K562 (cell line): ENCODE measurements around the gene STAU1. TPM values are rescaled to one million over a fixed set of nuclear protein-coding genes. Genes with fewer than 3 reads are reported as not detected.

ENCODE experiments used
- ATAC-seq: fragments of 200-7000 bp; cut with Tn5 transposase; 3 replicates; pipeline ENCODE4 v1.9.1; 2020; ENCODE audit warnings: moderate library complexity
- BruUV-seq: library from RNA; stranded (reverse); fragments of 400-500 nt; replicated peaks from 2 replicates; lab custom pipeline; 2021; lab: Mats Ljungman, UMichigan
- CTCF ChIA-PET: fragments of 300-600 bp; formaldehyde crosslinking; extraction: SDS; loops from one replicate; lab custom pipeline; 2021; ENCODE audit warnings: low intra/inter-chr PET ratio; lab: Yijun Ruan, JAX
- POLR2A ChIA-PET: fragments of 300-600, 350-650 bp; sonication (Branson Sonifier 250); formaldehyde crosslinking; extraction: SDS; loops from one replicate; lab custom pipeline; 2021; ENCODE audit warnings: antibody characterized with exemption, inconsistent platforms; lab: Yijun Ruan, JAX
- DNase-seq, 4 experiments: peaks; one replicate each; pipeline versions ENCODE4 v3.0.0 to v3.0.0-alpha.2; 2011 to 2018; ENCODE audit warnings: low spot score in 3 of 4, mixed read lengths in 3 of 4; ENCODE audit errors: extremely low read depth in 1 of 4
- FAIRE-seq: peaks from 2 replicates; lab custom pipeline; 2011; peaks lifted over from hg19 to GRCh38; lab: Jason Lieb, UNC
- H2AFZ ChIP-seq: 2 replicates; pipeline ENCODE4 v1.6.0; 2011; ENCODE audit warnings: low read depth, low read length, control low read depth, inconsistent platforms
- H3K27ac ChIP-seq: fragments of 200-600 bp; 3 replicates; pipeline ENCODE4 v1.8.0; 2011; ENCODE audit warnings: low read depth, mild to moderate bottlenecking, control low read depth, inconsistent platforms, low read length, moderate library complexity, mixed read lengths; ENCODE audit errors: extremely low read depth
- H3K27me3 ChIP-seq, 2 experiments: fragments of 300-600 bp in 1 of 2; 2 replicates in 1 of 2; 3 replicates in 1 of 2; pipeline versions ENCODE4 v1.6.0 to v1.8.0; 2011; ENCODE audit warnings: inconsistent platforms in 2 of 2, low read length in 2 of 2, mild to moderate bottlenecking in 1 of 2, mixed read lengths in 1 of 2, moderate library complexity in 1 of 2; ENCODE audit not compliant: control insufficient read depth in 2 of 2, insufficient read depth in 2 of 2
- H3K36me3 ChIP-seq: fragments of 300-600 bp; 3 replicates; pipeline ENCODE4 v1.8.0; 2011; ENCODE audit warnings: mild to moderate bottlenecking, low read length, inconsistent platforms; ENCODE audit not compliant: control insufficient read depth, insufficient read depth
- H3K4me1 ChIP-seq, 2 experiments: fragments of 200-600 bp in 1 of 2; replicated peaks in 1 of 2; 2 replicates in 1 of 2; 3 replicates in 1 of 2; pipeline versions ENCODE4 v1.5.1 to v1.8.0; 2011; ENCODE audit warnings: inconsistent platforms in 2 of 2, low read length in 2 of 2, mild to moderate bottlenecking in 1 of 2, mixed read lengths in 1 of 2, moderate library complexity in 1 of 2; ENCODE audit not compliant: control insufficient read depth in 2 of 2, insufficient read depth in 2 of 2
- H3K4me2 ChIP-seq: 2 replicates; pipeline ENCODE4 v1.6.1; 2011; ENCODE audit warnings: low read length, control low read depth, inconsistent platforms, mixed read lengths; ENCODE audit not compliant: insufficient read depth
- H3K4me3 ChIP-seq: fragments of 200-600 bp; sonication (generic), shearing (Covaris generic); 2 replicates; pipeline ENCODE4 v1.5.1; 2016; ENCODE audit warnings: control low read depth, inconsistent platforms
- H3K79me2 ChIP-seq: fragments of 200-600 bp; 3 replicates; pipeline ENCODE4 v1.8.0; 2011; ENCODE audit warnings: low read length, inconsistent platforms; ENCODE audit not compliant: control insufficient read depth, insufficient read depth
- H3K9ac ChIP-seq, 2 experiments: 2 replicates each; pipeline versions ENCODE4 v1.6.0 to v1.6.1; 2011; ENCODE audit warnings: low read depth in 2 of 2, low read length in 2 of 2, control low read depth in 1 of 2, inconsistent platforms in 1 of 2, mild to moderate bottlenecking in 1 of 2, mixed read lengths in 1 of 2; ENCODE audit not compliant: insufficient read depth in 1 of 2
- H3K9me1 ChIP-seq: one replicate; pipeline ENCODE4 v1.6.0; 2011; ENCODE audit warnings: inconsistent platforms, mild to moderate bottlenecking, low read length, moderate library complexity; ENCODE audit not compliant: control insufficient read depth, insufficient read depth
- H3K9me3 ChIP-seq: replicated peaks from 2 replicates; pipeline ENCODE4 v1.5.1; 2011; ENCODE audit warnings: low read depth, low read length, inconsistent platforms; ENCODE audit not compliant: control insufficient read depth, insufficient read depth
- H4K20me1 ChIP-seq: replicated peaks from 2 replicates; pipeline ENCODE4 v1.6.1; 2011; ENCODE audit warnings: low read length, inconsistent platforms, mixed read lengths; ENCODE audit not compliant: control insufficient read depth, insufficient read depth
- CCNT2 ChIP-seq: IDR thresholded peaks from 2 replicates; pipeline ENCODE4 v1.6.1; 2011; ENCODE audit warnings: borderline replicate concordance, low read depth, mild to moderate bottlenecking, moderate library complexity, mixed read lengths, low read length; ENCODE audit not compliant: insufficient read length; ENCODE audit errors: extremely low read depth
- KAT8 ChIP-seq: fragments of 450-650 bp; IDR thresholded peaks from 2 replicates; pipeline ENCODE4 v1.6.1; 2016; ENCODE audit warnings: low read depth, mild to moderate bottlenecking
- WGBS: fragments of 100-300 bp; shearing (Covaris generic); methylation state at CpG from one replicate; pipeline ENCODE4 v1.1.6; 2016; ENCODE audit warnings: low coverage, mixed read lengths; ENCODE audit not compliant: insufficient coverage; ENCODE audit errors: missing lambda C conversion rate; 5-methylcytosine and 5-hydroxymethylcytosine counted together
- in situ Hi-C: fragments of 300-500 bp; cut with MboI; formaldehyde crosslinking; loops from 4 replicates; pipeline ENCODE4 v1.15.0; 2018; ENCODE audit warnings: inconsistent platforms, mixed read lengths
- intact Hi-C: fragments of 100-400 bp; cut with micrococcal nuclease; formaldehyde crosslinking; loops from 2 replicates; pipeline ENCODE4 v1.14.2; 2022
- polyA plus RNA-seq, 8 experiments: library from polyadenylated mRNA; depleted of rRNA in 4 of 8; stranded (reverse) in 5 of 8; unstranded in 3 of 8; fragments of >200 nt; fragmentation: Nextera tagmentation in 2 of 8; fragmentation: Illumina TruSeq in 1 of 8; extraction: Ambion mirVana in 2 of 8; extraction: Trizol in 1 of 8; gene quantifications; 2 replicates each; pipeline versions ENCODE4 v1.2.1 to v1.2.3, GENCODE V29; 2011 to 2014; ENCODE audit warnings: inconsistent platforms in 1 of 8, missing spikeins in 1 of 8
- total RNA-seq, 7 experiments: library from RNA; depleted of rRNA in 6 of 7; stranded (reverse); fragments of >200 nt in 6 of 7; fragmentation: Illumina TruSeq in 2 of 7; extraction: Trizol in 2 of 7; gene quantifications; 2 replicates each; pipeline versions ENCODE4 v1.2.1 to v1.2.3, GENCODE V29; 2011 to 2021; ENCODE audit warnings: low replicate concordance in 1 of 7
- TF ChIP-seq, protein P1 (sequence below): fragments of 450-650 bp; formaldehyde crosslinking; IDR thresholded peaks from 2 replicates; pipeline ENCODE4 v1.4.0; 2022; ENCODE audit warnings: missing genetic modification characterization

Gene STAU1
- total and polyA plus RNA-seq, 9 of the 15 experiments (the other 6 are each of a cell fraction or from before 2014, with no cell fraction given) = 18.0 to 106 (median 50.6) TPM

DNA sequence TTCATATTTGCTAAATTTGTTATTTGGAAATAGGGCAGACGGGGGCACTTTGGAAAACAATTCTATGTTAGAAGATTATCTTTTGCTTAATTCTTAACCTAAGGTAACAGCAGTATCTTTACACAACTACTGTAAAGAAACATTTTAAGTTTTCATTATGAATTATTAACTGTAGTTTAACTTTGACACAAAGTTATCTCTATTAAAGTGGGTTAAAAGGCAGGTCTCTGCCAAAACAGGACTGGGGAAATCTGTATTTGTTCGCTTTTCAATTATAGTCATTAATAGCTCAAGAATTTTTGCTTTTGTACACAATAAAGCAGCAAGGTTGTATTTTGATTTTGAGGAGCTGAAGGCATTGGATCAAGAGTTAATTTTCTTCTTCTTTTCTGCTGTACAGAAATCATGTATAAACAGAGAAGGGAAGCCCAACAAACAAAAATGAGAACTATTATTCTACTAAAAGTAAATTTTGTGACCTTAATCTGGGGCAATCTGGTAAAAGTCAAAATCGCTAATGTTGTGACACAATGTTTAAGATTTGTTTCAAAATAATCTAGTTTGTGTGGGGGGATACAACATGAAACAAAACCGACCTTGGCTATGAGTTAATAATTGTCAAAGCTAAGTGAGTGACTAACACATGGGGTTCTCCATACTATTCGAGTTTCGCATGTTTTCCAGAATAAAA is 2.9 kb downstream of the STAU1 start:
- WGBS = 32% methylated on average over 6 of the region's 6 CpGs
- no peak for FAIRE-seq
- CTCF ChIA-PET = no interaction called here
- Histone ChIP-seq H3K9me3 (0 out of 2 replicates have a peak, but pooled peaks cover 2% of the 10 kb centered on the region), H3K27me3 (no peaks in the 10 kb centered on the region), H3K9ac (peak overlapping the region; percentile 72 to 85; a peak in 3 of 4 replicates), H3K9me1 (no peaks in the 10 kb centered on the region), H3K36me3 (peaks cover 13% of the 10 kb centered on the region; the same call in 1 of the 3 replicates), H3K4me3 (peak overlapping the region; percentile 88; the same call in 1 of the 2 replicates), H3K27ac (peak overlapping the region; percentile 90; the same call in 2 of the 3 replicates), H3K79me2 (peaks cover 78% of the 10 kb centered on the region), H3K4me1 (peaks cover 27 to 30% of the 10 kb centered on the region in 2 experiments), H3K4me2 (peak overlapping the region; percentile 97), H2AFZ (no peak overlapping the region), H4K20me1 (peaks cover 17% of the 10 kb centered on the region)
- no peak for ATAC-seq
- in situ Hi-C loops = no loop called here
- TF ChIP-seq, protein P1, sequence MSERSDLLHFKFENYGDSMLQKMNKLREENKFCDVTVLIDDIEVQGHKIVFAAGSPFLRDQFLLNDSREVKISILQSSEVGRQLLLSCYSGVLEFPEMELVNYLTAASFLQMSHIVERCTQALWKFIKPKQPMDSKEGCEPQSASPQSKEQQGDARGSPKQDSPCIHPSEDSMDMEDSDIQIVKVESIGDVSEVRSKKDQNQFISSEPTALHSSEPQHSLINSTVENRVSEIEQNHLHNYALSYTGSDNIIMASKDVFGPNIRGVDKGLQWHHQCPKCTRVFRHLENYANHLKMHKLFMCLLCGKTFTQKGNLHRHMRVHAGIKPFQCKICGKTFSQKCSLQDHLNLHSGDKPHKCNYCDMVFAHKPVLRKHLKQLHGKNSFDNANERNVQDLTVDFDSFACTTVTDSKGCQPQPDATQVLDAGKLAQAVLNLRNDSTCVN (CRISPR knock-in tag) = no peak
- TF ChIP-seq KAT8 (no peak), CCNT2 (no peak)
- no TSS peak for BruUV-seq
- intact Hi-C loops = loop anchor here (5.0 kb wide), 2 partner anchors 92 to 263 kb away; partner anchors contain the start of genes ARFGEF2 and ZNFX1
- POLR2A ChIA-PET = interaction anchor here (0.6 to 1.8 kb wide), 2 partner anchors 8 to 15 kb away, joined by 3 to 9 read pairs; no protein-coding TSS in a partner anchor
- DNase-seq = no peak
